MM.1S (cell line): ENCODE data around the gene MAGI3.

Experiments
- DNase-seq: peaks from one replicate; pipeline ENCODE4 v3.0.0-alpha.2; 2015
- H2AFZ ChIP-seq: fragments of 300-600 bp; sonication (generic); 2 replicates; pipeline ENCODE4 v1.6.0; 2016; ENCODE audit warnings: antibody characterized with exemption, low read length
- H3F3A ChIP-seq: fragments of 300-600 bp; sonication (generic); 2 replicates; pipeline ENCODE4 v1.6.1; 2016; ENCODE audit warnings: mild to moderate bottlenecking, antibody characterized with exemption, low read length, moderate library complexity, mixed read lengths; ENCODE audit not compliant: insufficient read depth
- H3K27ac ChIP-seq: fragments of 300-600 bp; sonication (generic); 2 replicates; pipeline ENCODE4 v1.5.1; 2016; ENCODE audit warnings: mild to moderate bottlenecking, low read length
- H3K27me3 ChIP-seq: fragments of 300-600 bp; sonication (generic); replicated peaks from 2 replicates; pipeline ENCODE4 v1.6.0; 2016; ENCODE audit warnings: low read length; ENCODE audit not compliant: insufficient read depth
- H3K36me3 ChIP-seq: fragments of 300-600 bp; sonication (generic); replicated peaks from 2 replicates; pipeline ENCODE4 v1.6.1; 2016; ENCODE audit warnings: mild to moderate bottlenecking, low read length, mixed read lengths; ENCODE audit not compliant: insufficient read depth
- H3K4me1 ChIP-seq: fragments of 300-600 bp; sonication (generic); 2 replicates; pipeline ENCODE4 v1.6.1; 2016; ENCODE audit warnings: low read length, mixed read lengths
- H3K4me2 ChIP-seq: fragments of 300-600 bp; sonication (generic); 2 replicates; pipeline ENCODE4 v1.6.0; 2016; ENCODE audit warnings: low read depth, low read length
- H3K4me3 ChIP-seq: fragments of 300-600 bp; sonication (generic); 2 replicates; pipeline ENCODE4 v1.5.1; 2016; ENCODE audit warnings: low read length, mixed read lengths
- H3K79me2 ChIP-seq: fragments of 300-600 bp; sonication (generic); 2 replicates; pipeline ENCODE4 v1.6.1; 2016; ENCODE audit warnings: mixed run types, low read length, mixed read lengths
- H3K9ac ChIP-seq: fragments of 300-600 bp; sonication (generic); 2 replicates; pipeline ENCODE4 v1.6.1; 2016; ENCODE audit warnings: low read length, mixed read lengths
- H3K9me2 ChIP-seq: fragments of 300-600 bp; sonication (generic); replicated peaks from 2 replicates; pipeline ENCODE4 v1.6.1; 2016; ENCODE audit warnings: mild to moderate bottlenecking, low read length, mixed read lengths; ENCODE audit not compliant: insufficient read depth
- H3K9me3 ChIP-seq: fragments of 300-600 bp; sonication (generic); replicated peaks from 2 replicates; pipeline ENCODE4 v1.6.1; 2016; ENCODE audit warnings: mild to moderate bottlenecking, low read length, mixed read lengths; ENCODE audit not compliant: insufficient read depth
- H4K20me1 ChIP-seq: fragments of 300-600 bp; sonication (generic); 2 replicates; pipeline ENCODE4 v1.6.1; 2016; ENCODE audit warnings: mild to moderate bottlenecking, low read length, moderate library complexity, mixed read lengths; ENCODE audit not compliant: insufficient read depth
- CTCF ChIP-seq: fragments of 300-600 bp; sonication (generic); IDR thresholded peaks from 2 replicates; pipeline ENCODE4 v1.5.1; 2016; ENCODE audit warnings: antibody characterized with exemption, low read length, mixed read lengths
- EZH2 ChIP-seq: fragments of 300-600 bp; sonication (generic); optimal IDR thresholded peaks from 2 replicates; pipeline ENCODE3; 2017; ENCODE audit warnings: low read depth, mild to moderate bottlenecking, antibody characterized with exemption, low read length, mixed read lengths
- EZH2phosphoT487 ChIP-seq: fragments of 300-600 bp; sonication (generic); IDR thresholded peaks from 2 replicates; pipeline ENCODE4 v1.6.1; 2018; ENCODE audit warnings: antibody characterized with exemption, low read length

MAGI3 gene

DNA sequence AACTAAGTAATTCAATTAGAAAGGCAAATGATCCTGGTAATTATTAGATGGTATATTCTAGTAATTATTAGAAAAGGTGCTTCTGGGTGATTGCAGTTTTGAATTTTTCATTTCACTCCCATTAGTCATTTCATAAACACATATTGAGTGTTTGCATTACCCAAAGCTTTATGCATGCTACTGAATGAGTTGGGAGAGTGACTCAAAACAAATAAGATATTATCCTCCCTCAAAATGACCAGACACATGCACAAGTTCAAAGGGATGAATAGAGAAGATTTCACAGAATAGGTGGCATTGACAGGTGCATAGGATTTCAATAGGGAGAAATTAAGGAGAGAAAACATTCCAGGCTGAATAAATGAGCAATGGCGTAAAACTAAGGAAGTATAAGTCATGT is 284.3 kb downstream of the MAGI3 start:
- H3K27ac ChIP-seq: no peak overlapping the region
- no peaks in the 10 kb centered on the region for H3K4me1 ChIP-seq
- H3F3A ChIP-seq: no peaks in the 10 kb centered on the region
- H3K9ac ChIP-seq: no peak overlapping the region
- no peaks in the 10 kb centered on the region for H3K36me3 ChIP-seq
- H3K9me2 ChIP-seq: no peaks in the 10 kb centered on the region
- no peak overlapping the region for H3K4me2 ChIP-seq
- no peak for TF ChIP-seq EZH2phosphoT487
- no peak for TF ChIP-seq EZH2
- no peak for TF ChIP-seq CTCF
- H3K9me3 ChIP-seq: no peaks in the 10 kb centered on the region
- no peak overlapping the region for H3K4me3 ChIP-seq
- no peak overlapping the region for H2AFZ ChIP-seq
- no peak for DNase-seq
- no peaks in the 10 kb centered on the region for H3K27me3 ChIP-seq
- H4K20me1 ChIP-seq: no peaks in the 10 kb centered on the region
- H3K79me2 ChIP-seq: no peaks in the 10 kb centered on the region

DNA sequence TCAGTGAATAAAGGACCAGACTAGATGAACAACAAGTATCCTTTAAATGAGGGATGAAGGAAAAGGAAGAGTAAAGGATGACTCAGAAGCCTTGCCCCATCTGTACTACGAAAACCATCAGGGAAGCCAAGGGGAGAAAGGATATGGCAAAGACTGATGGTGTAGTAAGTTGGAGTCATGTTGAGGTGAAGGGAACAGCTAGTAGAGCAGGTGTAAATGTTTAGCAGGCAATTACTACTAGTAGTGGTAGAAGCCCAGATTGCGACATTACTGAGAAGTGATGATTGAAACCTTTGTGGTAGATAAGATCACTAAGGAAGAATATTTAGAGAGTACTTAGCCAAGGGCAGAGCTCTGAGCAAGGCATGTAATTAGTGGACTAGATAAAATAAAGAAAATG is 285.0 kb downstream of the MAGI3 start:
- Histone ChIP-seq H3K9me3 (no peaks in the 10 kb centered on the region), H3K36me3 (no peaks in the 10 kb centered on the region), H3F3A (no peaks in the 10 kb centered on the region), H4K20me1 (no peaks in the 10 kb centered on the region), H3K27me3 (no peaks in the 10 kb centered on the region), H3K79me2 (no peaks in the 10 kb centered on the region), H3K9me2 (no peaks in the 10 kb centered on the region), H2AFZ (no peak overlapping the region), H3K27ac (no peak overlapping the region), H3K4me3 (no peak overlapping the region), H3K4me2 (no peak overlapping the region), H3K4me1 (no peaks in the 10 kb centered on the region), H3K9ac (no peak overlapping the region)
- TF ChIP-seq EZH2phosphoT487: no peak
- no peak for TF ChIP-seq EZH2
- no peak for TF ChIP-seq CTCF
- no peak for DNase-seq

- Histone ChIP-seq H3K9me2 (no peaks in the 10 kb centered on the region), H3K4me2 (no peak overlapping the region), H4K20me1 (no peaks in the 10 kb centered on the region), H3K79me2 (no peaks in the 10 kb centered on the region), H2AFZ (no peak overlapping the region), H3F3A (no peaks in the 10 kb centered on the region), H3K9ac (no peak overlapping the region), H3K27me3 (no peaks in the 10 kb centered on the region), H3K9me3 (no peaks in the 10 kb centered on the region), H3K4me1 (no peaks in the 10 kb centered on the region), H3K36me3 (no peaks in the 10 kb centered on the region), H3K27ac (no peak overlapping the region), H3K4me3 (no peak overlapping the region)
- DNase-seq: no peak
- TF ChIP-seq EZH2: no peak
- no peak for TF ChIP-seq EZH2phosphoT487
- no peak for TF ChIP-seq CTCF
Observed at GRCh38 chr1:113676524-113676923, 286.2 kb downstream of the MAGI3 start.
